HFF-Myc (cell line): Measurements from ENCODE around the gene GPR148.
"Not testable (repeated sequence)": the region's sequence is repeated elsewhere in the genome, so short reads cannot be mapped to it uniquely, and the experiment has no call there.

Experiments used
- DNase-seq: peaks from one replicate; pipeline ENCODE4 v3.0.0-alpha.2; 2011; ENCODE audit warnings: low read depth; ENCODE audit errors: extremely low read depth
- H3K4me3 ChIP-seq: replicated peaks from 2 replicates; pipeline ENCODE4 v1.5.1; 2011; ENCODE audit warnings: low read depth, mild to moderate bottlenecking, control low read depth, low read length
- TF ChIP-seq, protein P1 (sequence below): IDR thresholded peaks from 2 replicates; pipeline ENCODE4 v1.5.1; 2012; ENCODE audit warnings: mild to moderate bottlenecking, low read depth, low read length, control low read depth; ENCODE audit errors: missing control alignments

GPR148 gene

DNA sequence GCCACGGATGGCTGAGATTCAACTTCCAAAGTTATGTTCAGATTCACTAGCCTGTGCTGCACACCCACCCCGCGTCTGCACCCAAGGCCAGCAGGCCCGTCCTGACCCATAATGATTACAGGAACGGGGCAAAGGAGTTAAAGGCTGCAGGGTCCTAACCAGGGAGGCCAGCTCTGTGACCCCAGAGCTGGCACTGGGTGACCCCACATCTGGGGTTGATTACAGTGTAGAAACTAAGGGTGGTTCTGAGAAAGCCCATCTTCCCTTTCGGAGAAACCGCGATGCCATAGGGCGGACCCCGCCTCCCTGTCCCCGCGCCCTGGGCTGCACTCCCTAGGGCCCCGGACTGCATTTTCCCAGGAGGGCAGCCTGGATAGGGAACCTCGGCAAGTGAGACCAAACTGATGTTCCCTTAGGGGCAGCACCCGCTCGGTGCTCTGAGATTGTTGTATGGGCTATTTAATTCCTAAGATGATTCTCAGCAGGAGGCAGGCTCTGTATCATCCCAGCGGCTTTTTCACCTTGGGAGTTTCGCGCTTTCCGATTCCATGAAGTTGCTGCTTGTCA is 2.2 kb upstream of the GPR148 start:
- no peak for DNase-seq
- peak overlapping the region; percentile 46 for H3K4me3 ChIP-seq
- TF ChIP-seq, protein P1, sequence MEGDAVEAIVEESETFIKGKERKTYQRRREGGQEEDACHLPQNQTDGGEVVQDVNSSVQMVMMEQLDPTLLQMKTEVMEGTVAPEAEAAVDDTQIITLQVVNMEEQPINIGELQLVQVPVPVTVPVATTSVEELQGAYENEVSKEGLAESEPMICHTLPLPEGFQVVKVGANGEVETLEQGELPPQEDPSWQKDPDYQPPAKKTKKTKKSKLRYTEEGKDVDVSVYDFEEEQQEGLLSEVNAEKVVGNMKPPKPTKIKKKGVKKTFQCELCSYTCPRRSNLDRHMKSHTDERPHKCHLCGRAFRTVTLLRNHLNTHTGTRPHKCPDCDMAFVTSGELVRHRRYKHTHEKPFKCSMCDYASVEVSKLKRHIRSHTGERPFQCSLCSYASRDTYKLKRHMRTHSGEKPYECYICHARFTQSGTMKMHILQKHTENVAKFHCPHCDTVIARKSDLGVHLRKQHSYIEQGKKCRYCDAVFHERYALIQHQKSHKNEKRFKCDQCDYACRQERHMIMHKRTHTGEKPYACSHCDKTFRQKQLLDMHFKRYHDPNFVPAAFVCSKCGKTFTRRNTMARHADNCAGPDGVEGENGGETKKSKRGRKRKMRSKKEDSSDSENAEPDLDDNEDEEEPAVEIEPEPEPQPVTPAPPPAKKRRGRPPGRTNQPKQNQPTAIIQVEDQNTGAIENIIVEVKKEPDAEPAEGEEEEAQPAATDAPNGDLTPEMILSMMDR, result no peak

DNA sequence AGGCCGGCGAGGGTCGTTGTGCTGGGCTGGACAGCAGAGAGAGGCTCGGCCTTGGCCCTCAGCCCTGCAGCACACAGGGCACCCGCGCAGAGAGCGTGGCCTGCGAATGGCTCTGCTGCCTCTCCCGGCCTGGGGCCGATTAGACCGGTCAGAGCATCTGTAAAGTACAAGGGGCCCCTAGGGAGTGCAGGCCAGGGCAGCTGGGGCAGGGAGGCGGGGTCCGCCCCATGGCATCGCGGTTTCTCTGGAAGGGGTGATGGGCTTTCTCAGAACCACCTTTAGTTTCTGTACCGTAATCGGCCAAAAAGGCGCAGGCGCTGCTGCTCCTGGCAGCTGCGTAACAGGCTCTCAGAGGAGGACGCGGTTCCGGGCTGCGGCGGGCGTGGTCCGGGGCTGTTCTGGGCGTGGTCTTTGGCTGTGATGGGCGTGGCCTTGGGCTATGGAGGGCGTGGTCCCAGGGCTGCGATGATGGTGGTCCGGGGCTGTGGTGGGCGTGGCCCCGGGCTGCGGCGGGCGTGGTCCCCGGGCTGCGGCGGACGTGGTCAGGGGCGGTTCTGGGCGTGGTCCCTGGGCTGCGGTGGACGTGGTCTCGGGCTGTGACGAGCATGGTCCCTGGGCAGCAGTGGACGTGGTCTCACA is 1.5 kb upstream of the GPR148 start:
- TF ChIP-seq, protein P1, result no peak
- DNase-seq, result peak; percentile 31
- H3K4me3 ChIP-seq, result peak overlapping the region; percentile 46

DNA sequence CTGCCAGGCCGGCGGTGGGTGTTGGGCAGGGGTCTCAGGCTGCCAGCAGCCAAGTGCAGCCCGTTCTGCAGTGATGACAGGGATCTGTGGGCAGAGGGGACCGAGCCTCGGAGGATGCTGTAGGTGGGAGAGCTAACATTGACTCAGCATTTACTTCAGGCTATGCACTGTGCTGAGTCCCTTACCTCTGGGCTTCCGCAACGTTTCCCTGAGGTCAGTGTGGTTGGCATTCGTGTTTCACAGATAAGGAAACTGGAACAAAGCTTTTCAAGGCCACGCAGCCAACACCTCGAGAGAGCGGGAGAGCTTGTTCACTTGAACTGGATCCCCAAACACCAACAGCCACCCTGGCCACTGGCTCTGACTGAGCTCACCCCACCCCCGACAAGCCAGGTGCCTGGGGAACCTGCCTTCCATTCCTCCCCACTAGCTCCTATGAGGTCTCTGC is 839 bp upstream of the GPR148 start:
- no peak for DNase-seq
- TF ChIP-seq, protein P1, result no peak
- peak overlapping the region; percentile 46; the same call in 1 of the 2 replicates for H3K4me3 ChIP-seq

DNA sequence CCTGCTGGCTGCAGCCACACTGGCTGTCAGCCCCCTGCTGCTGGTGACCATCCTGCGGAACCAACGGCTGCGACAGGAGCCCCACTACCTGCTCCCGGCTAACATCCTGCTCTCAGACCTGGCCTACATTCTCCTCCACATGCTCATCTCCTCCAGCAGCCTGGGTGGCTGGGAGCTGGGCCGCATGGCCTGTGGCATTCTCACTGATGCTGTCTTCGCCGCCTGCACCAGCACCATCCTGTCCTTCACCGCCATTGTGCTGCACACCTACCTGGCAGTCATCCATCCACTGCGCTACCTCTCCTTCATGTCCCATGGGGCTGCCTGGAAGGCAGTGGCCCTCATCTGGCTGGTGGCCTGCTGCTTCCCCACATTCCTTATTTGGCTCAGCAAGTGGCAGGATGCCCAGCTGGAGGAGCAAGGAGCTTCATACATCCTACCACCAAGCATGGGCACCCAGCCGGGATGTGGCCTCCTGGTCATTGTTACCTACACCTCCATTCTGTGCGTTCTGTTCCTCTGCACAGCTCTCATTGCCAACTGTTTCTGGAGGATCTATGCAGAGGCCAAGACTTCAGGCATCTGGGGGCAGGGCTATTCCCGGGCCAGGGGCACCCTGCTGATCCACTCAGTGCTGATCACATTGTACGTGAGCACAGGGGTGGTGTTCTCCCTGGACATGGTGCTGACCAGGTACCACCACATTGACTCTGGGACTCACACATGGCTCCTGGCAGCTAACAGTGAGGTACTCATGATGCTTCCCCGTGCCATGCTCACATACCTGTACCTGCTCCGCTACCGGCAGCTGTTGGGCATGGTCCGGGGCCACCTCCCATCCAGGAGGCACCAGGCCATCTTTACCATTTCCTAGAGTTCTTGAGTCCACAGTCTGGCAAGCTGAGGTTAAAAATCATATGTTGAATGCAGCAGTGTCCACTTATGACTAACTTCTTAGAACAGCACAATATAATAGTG is 741 bp downstream of the GPR148 start:
- TF ChIP-seq, protein P1, result no peak
- no peak for DNase-seq
- H3K4me3 ChIP-seq, result no peak overlapping the region

- not testable (repeated sequence) for H3K4me3 ChIP-seq, DNase-seq
These were observed 3.4 kb downstream of the GPR148 start for GRCh38 chr2:130732257-130732656.

DNA sequence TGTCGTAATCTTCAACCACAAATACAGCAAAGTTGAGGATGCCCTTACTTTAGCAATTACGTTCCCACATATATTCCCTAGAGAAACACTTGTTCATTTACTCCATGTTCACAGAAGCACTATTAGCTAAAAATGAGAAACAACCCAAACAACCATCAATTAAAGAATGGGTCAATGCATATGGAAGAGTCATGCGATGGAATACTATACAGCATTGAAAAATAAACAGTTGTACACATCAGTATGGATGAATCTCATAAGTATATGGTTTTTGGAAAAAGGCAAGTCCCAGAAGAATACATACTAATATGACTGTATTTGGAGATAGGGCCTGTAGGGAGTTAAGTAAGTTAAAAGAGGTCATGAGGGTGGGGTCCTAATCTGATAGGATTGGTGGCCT is 6.3 kb downstream of the GPR148 start:
- no peak overlapping the region for H3K4me3 ChIP-seq
- TF ChIP-seq, protein P1, result no peak
- DNase-seq, result no peak

- TF ChIP-seq, protein P1, result no peak
- DNase-seq, result no peak
- H3K4me3 ChIP-seq, result no peak overlapping the region
These were observed 7.6 kb downstream of the GPR148 start for GRCh38 chr2:130736487-130736886.
